Adipocyte (in vitro differentiated cells): ENCODE measurements around the gene WNT9B.

Experiments used
- DNase-seq: peaks from one replicate; pipeline ENCODE4 v3.0.0-alpha.2; 2015; ENCODE audit warnings: low read depth
- H3K27me3 ChIP-seq: replicated peaks from 2 replicates; pipeline ENCODE4 v1.7.0; 2013; ENCODE audit warnings: mild to moderate bottlenecking, low read length, moderate library complexity; ENCODE audit not compliant: control insufficient read depth, insufficient read depth
- H3K36me3 ChIP-seq: 2 replicates; pipeline ENCODE4 v1.7.0; 2013; ENCODE audit warnings: low read length, mild to moderate bottlenecking, moderate library complexity; ENCODE audit not compliant: control insufficient read depth, insufficient read depth, severe bottlenecking
- H3K4me1 ChIP-seq: 2 replicates; pipeline ENCODE4 v1.7.0; 2013; ENCODE audit warnings: mild to moderate bottlenecking, low read length, moderate library complexity; ENCODE audit not compliant: control insufficient read depth, insufficient read depth
- H3K4me3 ChIP-seq: 2 replicates; pipeline ENCODE4 v1.7.0; 2013; ENCODE audit warnings: mild to moderate bottlenecking, low read length, moderate library complexity
- H3K9ac ChIP-seq: 2 replicates; pipeline ENCODE4 v1.7.0; 2013; ENCODE audit warnings: mild to moderate bottlenecking, low read length, moderate library complexity
- H3K9me3 ChIP-seq: 2 replicates; pipeline ENCODE4 v1.7.0; 2013; ENCODE audit warnings: mild to moderate bottlenecking, low read length, moderate library complexity; ENCODE audit not compliant: control insufficient read depth

WNT9B gene

DNA sequence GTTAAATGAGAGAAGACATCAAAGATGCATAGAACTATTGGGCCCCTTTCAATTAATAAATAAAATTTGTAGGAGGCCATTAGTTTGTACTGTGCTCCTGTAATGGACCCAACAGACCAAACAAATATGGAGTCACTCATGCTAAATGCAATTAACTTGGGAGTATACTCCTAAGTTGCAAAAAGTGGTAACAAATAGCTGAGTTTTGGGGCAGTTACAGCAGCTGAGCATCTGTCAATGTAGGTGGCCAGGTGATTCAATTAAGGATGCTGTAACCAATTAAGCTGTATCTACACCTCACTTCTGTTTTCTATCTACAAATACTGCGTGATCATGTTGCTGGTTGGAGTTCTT, 34.9 kb downstream of the WNT9B start:
- H3K27me3 ChIP-seq = peaks cover 61% of the 10 kb centered on the region
- no peak overlapping the region for H3K9ac ChIP-seq
- no peaks in the 10 kb centered on the region for H3K9me3 ChIP-seq
- H3K4me3 ChIP-seq = no peak overlapping the region
- H3K4me1 ChIP-seq = no peaks in the 10 kb centered on the region
- no peak for DNase-seq
- H3K36me3 ChIP-seq = no peaks in the 10 kb centered on the region

DNA sequence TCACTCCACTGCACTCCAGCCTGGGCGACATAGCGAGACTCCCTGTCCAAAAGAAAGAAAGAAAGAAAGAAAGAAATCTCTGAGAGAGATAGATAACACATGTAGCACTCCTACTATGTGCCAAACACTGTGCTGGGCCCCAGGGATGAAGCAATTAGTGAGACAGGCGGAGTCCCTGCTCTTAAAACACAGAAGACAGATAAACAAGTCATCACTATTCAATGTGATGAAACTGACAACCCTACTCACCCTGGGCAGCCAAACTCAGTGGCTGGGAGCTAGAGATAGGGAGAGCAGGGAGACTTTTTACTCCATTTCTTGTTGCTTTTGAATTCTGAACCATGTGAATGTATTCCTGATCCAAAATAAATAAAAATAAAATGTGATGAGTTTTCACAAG, 36.3 kb downstream of the WNT9B start:
- Histone ChIP-seq H3K9me3 (no peaks in the 10 kb centered on the region), H3K4me3 (no peak overlapping the region), H3K36me3 (no peaks in the 10 kb centered on the region), H3K4me1 (no peaks in the 10 kb centered on the region), H3K9ac (no peak overlapping the region), H3K27me3 (peaks cover 71% of the 10 kb centered on the region)
- no peak for DNase-seq

DNA sequence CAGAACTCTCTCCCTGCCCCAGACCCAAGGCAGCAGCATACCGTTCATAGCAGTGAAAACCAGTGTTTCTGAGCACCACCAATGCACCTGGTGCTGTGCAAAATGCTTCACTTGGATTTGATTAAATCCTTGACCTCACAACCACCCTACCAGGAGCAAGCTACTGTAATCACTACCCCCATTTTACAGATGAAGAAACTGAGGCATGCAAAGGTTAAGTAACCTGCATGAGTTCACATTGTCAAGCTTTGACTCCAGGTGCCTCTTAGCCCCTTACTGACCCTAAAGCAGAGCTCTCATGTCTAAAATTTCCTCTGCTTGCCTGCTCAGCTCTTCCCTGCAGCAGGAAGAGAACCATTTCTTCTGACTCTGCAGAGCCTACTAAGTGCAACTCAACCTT, 37.3 kb downstream of the WNT9B start:
- Histone ChIP-seq H3K27me3 (peaks cover 77% of the 10 kb centered on the region), H3K36me3 (no peaks in the 10 kb centered on the region), H3K4me3 (no peak overlapping the region), H3K4me1 (no peaks in the 10 kb centered on the region), H3K9ac (no peak overlapping the region), H3K9me3 (no peaks in the 10 kb centered on the region)
- no peak for DNase-seq

DNA sequence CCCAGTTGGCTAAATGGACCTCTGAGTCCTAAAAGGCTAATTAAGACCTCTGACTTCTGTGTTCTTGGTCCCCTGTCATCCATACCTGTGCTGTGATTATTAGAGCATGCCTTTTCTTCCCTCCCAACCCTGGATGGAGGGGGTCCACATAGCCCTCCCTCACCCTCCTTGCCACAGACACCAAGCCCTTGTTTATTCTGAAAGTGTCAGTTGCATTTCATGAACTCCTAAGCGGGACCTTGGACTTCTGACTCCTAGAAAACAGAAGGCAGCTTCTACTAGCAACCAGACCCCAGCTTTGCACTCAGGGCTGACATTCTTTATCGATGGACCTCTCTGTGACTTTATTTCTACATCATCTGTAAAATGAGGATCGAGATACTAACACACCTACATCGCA, 38.1 kb downstream of the WNT9B start:
- DNase-seq = no peak
- Histone ChIP-seq H3K9me3 (no peaks in the 10 kb centered on the region), H3K9ac (no peak overlapping the region), H3K27me3 (peaks cover 80% of the 10 kb centered on the region), H3K4me1 (no peaks in the 10 kb centered on the region), H3K4me3 (no peak overlapping the region), H3K36me3 (no peaks in the 10 kb centered on the region)

DNA sequence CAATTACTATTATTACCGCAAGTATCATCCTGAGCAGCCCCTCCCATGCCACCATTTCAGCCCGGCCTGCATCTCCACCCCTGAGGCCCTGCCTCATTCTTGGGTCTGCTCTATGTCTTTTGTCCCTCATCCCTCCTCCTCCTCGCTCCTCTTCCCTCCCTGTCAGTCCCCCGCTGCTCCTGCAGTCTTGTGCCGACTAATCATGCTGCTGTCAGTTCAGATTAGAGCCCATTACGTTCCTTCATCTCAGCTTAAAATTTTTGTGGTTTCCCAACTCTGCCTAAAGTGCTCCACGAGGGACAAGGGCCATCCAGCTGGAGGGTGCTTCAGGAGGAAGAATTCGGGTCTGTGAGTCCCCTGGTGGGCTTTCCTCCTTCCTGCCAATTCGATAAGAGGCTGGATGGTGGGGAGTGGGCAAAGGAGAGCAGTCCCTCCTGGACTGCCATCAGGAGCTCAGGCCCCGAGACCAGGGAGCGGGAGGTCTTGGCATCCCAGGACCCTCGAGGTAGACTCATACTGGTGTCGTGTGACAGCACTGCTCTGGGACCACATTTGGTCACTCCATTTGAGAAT, 38.7 kb downstream of the WNT9B start:
- Histone ChIP-seq H3K4me3 (no peak overlapping the region), H3K27me3 (peaks cover 81% of the 10 kb centered on the region), H3K9me3 (no peaks in the 10 kb centered on the region), H3K9ac (no peak overlapping the region), H3K36me3 (no peaks in the 10 kb centered on the region), H3K4me1 (no peaks in the 10 kb centered on the region)
- DNase-seq = no peak

DNA sequence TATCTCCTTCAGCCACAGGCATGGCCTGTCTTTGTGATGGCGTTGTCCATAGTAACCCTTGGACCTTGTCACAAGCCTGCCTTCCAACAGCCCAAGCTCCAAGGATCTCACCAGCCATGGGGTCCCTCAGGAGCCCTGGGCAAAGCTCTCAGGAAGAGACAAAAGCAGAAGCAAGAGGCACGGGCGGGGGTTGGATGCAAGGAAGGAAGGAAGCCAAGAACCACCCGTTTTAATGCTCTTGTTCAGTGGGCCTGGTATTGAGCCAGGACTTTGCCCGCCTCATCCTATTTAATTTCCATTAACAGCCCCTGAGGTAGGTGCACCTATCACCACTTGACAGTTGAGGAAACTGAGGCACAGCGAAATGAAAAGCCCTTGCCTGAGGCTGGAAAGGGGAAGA, 39.3 kb downstream of the WNT9B start:
- H3K4me1 ChIP-seq = no peaks in the 10 kb centered on the region
- no peak overlapping the region for H3K4me3 ChIP-seq
- H3K27me3 ChIP-seq = peaks cover 83% of the 10 kb centered on the region
- H3K9me3 ChIP-seq = no peaks in the 10 kb centered on the region
- H3K9ac ChIP-seq = no peak overlapping the region
- H3K36me3 ChIP-seq = no peaks in the 10 kb centered on the region
- DNase-seq = no peak

DNA sequence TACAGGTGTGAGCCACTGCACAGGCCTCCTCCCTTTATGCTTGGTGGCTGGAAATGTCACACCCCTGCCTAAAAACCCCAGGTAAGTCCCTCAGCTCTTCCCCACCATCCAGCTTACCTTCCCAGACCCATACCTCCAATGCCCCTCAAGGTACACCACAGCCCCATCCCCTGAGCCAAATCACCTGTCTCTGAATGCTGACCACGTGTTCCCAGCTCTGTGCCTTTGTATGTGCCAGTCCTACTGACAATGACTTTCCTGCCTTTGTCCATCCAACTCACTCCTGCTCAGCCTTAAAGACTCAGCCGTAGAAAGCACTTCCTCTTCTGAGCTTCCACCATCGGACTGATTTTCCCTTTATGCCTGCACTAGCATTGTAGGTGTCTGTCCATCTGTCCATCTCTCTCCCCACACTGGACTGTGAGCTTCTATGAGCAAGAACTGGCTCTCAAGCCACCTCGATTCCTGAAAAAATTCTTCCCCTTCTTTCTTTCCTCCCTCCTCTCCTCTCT, 40.9 kb downstream of the WNT9B start:
- Histone ChIP-seq H3K36me3 (no peaks in the 10 kb centered on the region), H3K4me1 (no peaks in the 10 kb centered on the region), H3K27me3 (peaks cover 81% of the 10 kb centered on the region), H3K9ac (no peak overlapping the region), H3K9me3 (no peaks in the 10 kb centered on the region), H3K4me3 (no peak overlapping the region)
- DNase-seq = no peak

DNA sequence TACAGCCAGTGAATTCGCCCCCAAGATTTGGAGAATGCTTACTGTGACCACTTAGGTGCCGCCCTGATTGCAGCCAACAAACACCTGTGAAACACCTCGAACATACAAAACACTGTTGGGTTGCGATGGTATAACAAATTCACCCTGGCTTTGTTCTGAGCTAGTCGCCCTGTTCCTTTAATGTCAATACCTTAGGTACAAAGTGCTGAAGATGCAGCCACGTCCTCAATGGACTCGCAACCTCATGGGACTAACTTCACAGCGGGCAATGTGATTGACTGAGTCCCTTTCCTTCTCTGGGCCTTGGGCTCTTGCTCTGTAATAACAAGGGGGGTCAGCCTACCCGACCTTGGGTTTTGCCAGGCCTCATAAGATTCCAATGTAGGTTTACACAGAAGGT, 42.6 kb downstream of the WNT9B start:
- Histone ChIP-seq H3K4me3 (no peak overlapping the region), H3K4me1 (no peaks in the 10 kb centered on the region), H3K9me3 (peaks cover 9% of the 10 kb centered on the region), H3K36me3 (no peaks in the 10 kb centered on the region), H3K9ac (no peak overlapping the region), H3K27me3 (peaks cover 70% of the 10 kb centered on the region)
- DNase-seq = no peak

DNA sequence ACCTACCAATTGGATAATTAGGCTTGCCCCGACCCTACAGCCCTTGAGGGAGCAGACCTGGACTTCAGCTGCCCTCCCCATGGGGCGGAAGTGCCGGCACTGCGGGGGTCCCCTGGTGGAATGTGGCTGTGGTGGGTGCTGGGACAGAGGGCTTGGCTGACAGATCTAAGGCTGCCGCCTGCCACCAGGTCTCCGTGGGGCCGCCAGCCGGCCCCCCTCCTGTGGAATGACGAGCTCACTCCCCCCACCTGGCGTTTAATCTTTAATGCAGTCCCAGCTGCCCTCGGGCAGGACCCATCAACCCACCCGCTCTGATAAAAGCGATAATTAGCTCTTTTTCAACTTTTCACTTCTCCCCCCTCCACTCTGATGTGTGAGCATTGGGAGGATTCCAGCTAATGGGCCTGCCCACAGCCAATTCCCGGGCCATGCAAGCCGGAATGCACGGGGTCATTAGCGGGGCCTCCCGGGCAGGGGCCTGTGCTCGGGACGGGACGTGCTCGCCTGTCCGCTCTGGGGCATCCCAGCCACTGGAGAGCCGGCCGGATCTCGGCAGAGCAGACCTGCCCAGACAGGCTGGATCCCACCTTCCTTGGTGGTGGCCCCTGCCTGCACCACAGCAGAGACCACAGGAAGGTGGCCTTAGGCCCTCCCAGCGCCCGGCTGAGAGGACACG, 43.2 kb downstream of the WNT9B start:
- Histone ChIP-seq H3K4me3 (no peak overlapping the region), H3K9me3 (peaks cover 9% of the 10 kb centered on the region), H3K9ac (no peak overlapping the region), H3K36me3 (no peaks in the 10 kb centered on the region), H3K27me3 (peaks cover 65% of the 10 kb centered on the region), H3K4me1 (no peaks in the 10 kb centered on the region)
- no peak for DNase-seq

DNA sequence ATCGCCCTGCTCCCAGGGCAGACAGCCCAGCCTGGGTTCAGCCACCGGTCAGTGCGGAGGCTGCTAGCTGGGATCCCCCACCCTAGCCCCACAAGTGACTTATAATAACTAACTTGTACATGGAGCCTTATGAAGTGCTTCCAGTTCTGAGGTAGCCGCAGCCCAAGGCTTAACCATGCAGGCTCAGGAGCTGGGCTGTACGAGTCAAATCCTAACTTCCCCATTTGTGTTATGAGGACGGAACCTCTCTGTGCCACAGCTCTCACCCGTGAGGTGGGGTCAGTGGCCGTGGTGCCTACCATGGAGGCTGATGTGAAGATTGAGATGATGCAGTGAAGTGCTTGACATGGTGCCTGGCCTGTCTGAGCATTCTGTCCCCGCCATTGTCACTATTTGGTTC, 43.8 kb downstream of the WNT9B start:
- peaks cover 59% of the 10 kb centered on the region for H3K27me3 ChIP-seq
- H3K36me3 ChIP-seq = no peaks in the 10 kb centered on the region
- no peak for DNase-seq
- no peak overlapping the region for H3K9ac ChIP-seq
- peaks cover 9% of the 10 kb centered on the region for H3K9me3 ChIP-seq
- no peaks in the 10 kb centered on the region for H3K4me1 ChIP-seq
- no peak overlapping the region for H3K4me3 ChIP-seq

DNA sequence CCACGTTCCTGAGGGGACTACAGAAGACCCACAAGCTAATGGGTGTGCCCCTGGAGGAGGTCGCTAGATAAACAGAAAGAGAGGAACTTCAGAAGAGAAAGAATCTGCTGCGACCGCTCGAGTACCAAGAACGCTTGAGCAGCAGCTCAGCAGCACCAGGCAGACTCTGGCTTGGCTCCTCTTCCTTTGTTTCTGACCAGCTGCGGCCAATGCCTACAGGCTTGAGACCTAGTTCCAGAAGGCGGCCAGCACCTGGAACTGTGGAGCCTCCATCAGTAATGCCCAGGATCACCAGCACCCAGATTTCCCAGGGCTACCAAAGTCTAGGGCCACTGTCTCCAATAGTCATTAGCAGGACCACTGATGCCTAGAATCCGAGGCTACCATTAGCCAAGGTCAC, 45.6 kb downstream of the WNT9B start:
- Histone ChIP-seq H3K4me3 (no peak overlapping the region), H3K36me3 (no peaks in the 10 kb centered on the region), H3K9me3 (peaks cover 9% of the 10 kb centered on the region), H3K9ac (no peak overlapping the region), H3K4me1 (no peaks in the 10 kb centered on the region), H3K27me3 (peaks cover 47% of the 10 kb centered on the region)
- DNase-seq = no peak

DNA sequence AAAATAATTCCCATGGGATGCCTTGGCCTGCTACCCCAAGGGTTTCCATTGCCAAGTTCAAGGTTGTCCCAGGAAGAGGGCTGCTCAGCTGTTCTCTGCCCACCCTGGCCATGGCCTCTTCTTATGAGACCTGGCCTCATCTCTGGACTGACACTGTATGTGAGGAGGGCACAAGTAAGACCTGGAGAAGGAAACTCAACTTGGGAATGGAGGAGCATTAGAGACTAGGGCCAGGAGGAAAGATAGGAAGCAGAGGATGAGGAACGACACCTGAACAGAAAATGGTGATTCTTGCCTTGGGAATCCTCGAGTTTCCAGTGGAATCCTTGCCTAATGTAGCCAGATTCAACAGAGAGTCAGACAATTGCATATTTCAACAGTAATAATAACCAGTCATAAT, 47.0 kb downstream of the WNT9B start:
- no peak for DNase-seq
- Histone ChIP-seq H3K4me1 (no peaks in the 10 kb centered on the region), H3K36me3 (no peaks in the 10 kb centered on the region), H3K27me3 (peaks cover 44% of the 10 kb centered on the region), H3K9ac (no peak overlapping the region), H3K4me3 (no peak overlapping the region), H3K9me3 (peaks cover 9% of the 10 kb centered on the region)
